BJ (cell line): ENCODE data around the gene FNDC4. TPM values are rescaled to one million over a fixed set of nuclear protein-coding genes. Genes with fewer than 3 reads are reported as not detected.

Experiments
- CTCF ChIA-PET: fragments of 350-600 bp; formaldehyde crosslinking; extraction: SDS; loops from one replicate; lab custom pipeline; 2021; ENCODE audit warnings: antibody characterized with exemption, inconsistent platforms; lab: Yijun Ruan, JAX
- POLR2A ChIA-PET: fragments of 300-600 bp; sonication (Branson Sonifier 250); formaldehyde crosslinking; extraction: SDS; loops from one replicate; lab custom pipeline; 2021; ENCODE audit warnings: antibody characterized with exemption; lab: Charles Lee
- DNase-seq: peaks from one replicate; pipeline ENCODE4 v3.0.0-alpha.2; 2011; ENCODE audit warnings: low read depth
- H3K27me3 ChIP-seq: 2 replicates; pipeline ENCODE4 v1.6.0; 2011; ENCODE audit warnings: low read length; ENCODE audit not compliant: control insufficient read depth, insufficient read depth
- H3K36me3 ChIP-seq: 2 replicates; pipeline ENCODE4 v1.5.1; 2011; ENCODE audit warnings: low read length; ENCODE audit not compliant: control insufficient read depth, insufficient read depth
- H3K4me3 ChIP-seq: 2 replicates; pipeline ENCODE4 v1.5.1; 2011; ENCODE audit warnings: low read depth, mild to moderate bottlenecking, control low read depth, low read length
- polyA plus RNA-seq: library from polyadenylated mRNA; depleted of rRNA; stranded (reverse); fragments of >200 nt; gene quantifications from 2 replicates; pipeline ENCODE4 v1.2.3, GENCODE V29; 2011
- TF ChIP-seq, protein P1 (sequence below): IDR thresholded peaks from 2 replicates; pipeline ENCODE4 v1.5.1; 2011; ENCODE audit warnings: low read depth, mild to moderate bottlenecking, control low read depth, inconsistent platforms, low read length, moderate library complexity; ENCODE audit not compliant: insufficient read depth

Gene FNDC4
- polyA plus RNA-seq, 1 experiment: 8.9 TPM

DNA sequence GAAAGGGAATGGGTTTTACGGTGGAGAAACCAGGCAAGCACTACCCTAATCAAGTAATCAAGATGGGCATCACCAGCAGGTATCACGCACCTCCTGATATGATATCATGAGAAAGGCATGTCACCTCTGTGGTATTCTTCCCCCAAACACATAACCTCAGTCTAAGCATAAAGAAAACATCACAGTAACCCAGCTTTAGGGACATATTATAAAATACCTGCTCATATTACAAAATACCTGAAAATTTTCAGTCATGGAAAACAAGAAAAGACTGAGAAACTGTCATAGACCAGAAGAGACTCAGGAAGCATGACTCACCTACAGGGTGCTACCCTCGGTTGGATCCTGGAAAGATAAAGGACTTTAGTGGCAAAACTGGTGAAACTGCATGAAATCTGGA lies 32.2 kb upstream of the FNDC4 start:
- TF ChIP-seq, protein P1, sequence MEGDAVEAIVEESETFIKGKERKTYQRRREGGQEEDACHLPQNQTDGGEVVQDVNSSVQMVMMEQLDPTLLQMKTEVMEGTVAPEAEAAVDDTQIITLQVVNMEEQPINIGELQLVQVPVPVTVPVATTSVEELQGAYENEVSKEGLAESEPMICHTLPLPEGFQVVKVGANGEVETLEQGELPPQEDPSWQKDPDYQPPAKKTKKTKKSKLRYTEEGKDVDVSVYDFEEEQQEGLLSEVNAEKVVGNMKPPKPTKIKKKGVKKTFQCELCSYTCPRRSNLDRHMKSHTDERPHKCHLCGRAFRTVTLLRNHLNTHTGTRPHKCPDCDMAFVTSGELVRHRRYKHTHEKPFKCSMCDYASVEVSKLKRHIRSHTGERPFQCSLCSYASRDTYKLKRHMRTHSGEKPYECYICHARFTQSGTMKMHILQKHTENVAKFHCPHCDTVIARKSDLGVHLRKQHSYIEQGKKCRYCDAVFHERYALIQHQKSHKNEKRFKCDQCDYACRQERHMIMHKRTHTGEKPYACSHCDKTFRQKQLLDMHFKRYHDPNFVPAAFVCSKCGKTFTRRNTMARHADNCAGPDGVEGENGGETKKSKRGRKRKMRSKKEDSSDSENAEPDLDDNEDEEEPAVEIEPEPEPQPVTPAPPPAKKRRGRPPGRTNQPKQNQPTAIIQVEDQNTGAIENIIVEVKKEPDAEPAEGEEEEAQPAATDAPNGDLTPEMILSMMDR: no peak
- peaks cover 5% of the 10 kb centered on the region for H3K27me3 ChIP-seq
- DNase-seq: no peak
- CTCF ChIA-PET: interaction anchor here (0.6 to 1.0 kb wide), 2 partner anchors 9 to 19 kb away, joined by 3 read pairs; no protein-coding TSS in a partner anchor
- no peaks in the 10 kb centered on the region for H3K36me3 ChIP-seq
- H3K4me3 ChIP-seq: no peak overlapping the region
- POLR2A ChIA-PET: no interaction called here

DNA sequence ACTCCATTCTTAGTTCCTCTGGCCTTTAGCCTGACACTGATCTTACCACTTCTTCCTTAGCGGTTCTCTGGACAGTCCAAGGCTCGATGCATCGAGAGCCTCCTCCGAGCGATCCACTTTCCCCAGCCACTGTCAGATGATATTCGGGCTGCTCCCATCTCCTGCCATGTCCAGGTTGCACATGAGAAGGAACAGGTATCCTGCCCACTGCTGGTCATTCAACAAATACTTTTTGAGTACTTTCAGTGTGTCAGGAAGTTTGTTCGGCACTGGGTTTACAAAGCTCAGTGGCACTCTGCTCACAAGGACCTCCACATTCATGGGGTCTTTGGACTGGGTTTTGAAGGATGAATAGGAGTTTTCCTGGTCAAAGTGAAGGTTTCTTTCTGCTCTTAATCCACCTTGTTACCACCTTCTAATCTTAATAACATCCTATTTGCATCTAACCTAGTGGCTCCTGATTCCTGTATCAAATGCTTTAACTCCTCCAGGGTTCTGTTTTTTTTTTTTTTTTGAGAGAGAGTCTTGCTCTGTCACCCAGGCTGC lies 27.5 kb upstream of the FNDC4 start:
- Histone ChIP-seq H3K4me3 (no peak overlapping the region), H3K36me3 (no peaks in the 10 kb centered on the region), H3K27me3 (peaks cover 4% of the 10 kb centered on the region)
- ChIA-PET CTCF (interaction anchor here (1.0 kb wide), 1 partner anchor 10 kb away, joined by 4 read pairs; no protein-coding TSS in a partner anchor), POLR2A (no interaction called here)
- no peak for DNase-seq
- TF ChIP-seq, protein P1: no peak

DNA sequence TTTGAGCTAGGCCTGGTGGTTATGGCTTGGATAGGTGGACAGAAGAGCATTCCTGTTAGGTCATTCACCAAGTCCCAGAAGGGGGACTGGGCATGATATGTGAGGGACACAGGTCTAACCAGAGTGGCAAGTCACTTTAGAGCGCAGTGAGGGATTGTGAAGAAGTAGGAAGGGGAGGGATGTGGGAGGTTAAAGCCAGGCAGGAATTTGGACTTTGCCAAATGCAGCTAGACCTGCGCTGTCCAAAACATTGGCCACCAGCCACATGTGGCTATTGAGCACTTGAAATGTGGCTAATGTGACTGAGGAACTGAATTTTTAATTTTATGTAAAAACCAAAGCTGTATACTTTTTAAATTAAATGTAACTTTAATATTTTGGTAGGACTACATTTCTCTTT lies 25.3 kb upstream of the FNDC4 start:
- CTCF ChIA-PET: no interaction called here
- POLR2A ChIA-PET: no interaction called here
- Histone ChIP-seq H3K36me3 (no peaks in the 10 kb centered on the region), H3K4me3 (no peak overlapping the region), H3K27me3 (peaks cover 2% of the 10 kb centered on the region)
- no peak for DNase-seq
- TF ChIP-seq, protein P1: no peak

DNA sequence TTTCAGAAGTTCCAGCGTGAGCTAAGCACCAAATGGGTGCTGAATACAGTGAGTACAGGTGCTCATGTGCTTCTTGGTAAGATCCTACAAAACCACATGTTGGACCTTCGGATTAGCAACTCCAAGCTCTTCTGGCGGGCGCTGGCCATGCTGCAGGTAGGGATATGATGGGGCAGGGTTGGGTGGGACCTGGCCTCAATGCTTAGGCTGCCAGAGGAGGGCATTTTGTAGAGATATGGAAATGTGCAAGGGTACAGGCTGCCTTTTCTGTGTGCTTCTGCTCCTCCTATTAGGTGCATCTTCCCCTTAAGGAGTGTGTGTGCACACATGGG lies 23.7 kb upstream of the FNDC4 start:
- no peak for DNase-seq
- ChIA-PET CTCF (interaction anchor here (0.6 to 1.2 kb wide), 2 partner anchors 15 to 43 kb away, joined by 3 read pairs; no protein-coding TSS in a partner anchor), POLR2A (no interaction called here)
- Histone ChIP-seq H3K27me3 (peaks cover 2% of the 10 kb centered on the region), H3K36me3 (no peaks in the 10 kb centered on the region), H3K4me3 (no peak overlapping the region)
- TF ChIP-seq, protein P1: no peak

DNA sequence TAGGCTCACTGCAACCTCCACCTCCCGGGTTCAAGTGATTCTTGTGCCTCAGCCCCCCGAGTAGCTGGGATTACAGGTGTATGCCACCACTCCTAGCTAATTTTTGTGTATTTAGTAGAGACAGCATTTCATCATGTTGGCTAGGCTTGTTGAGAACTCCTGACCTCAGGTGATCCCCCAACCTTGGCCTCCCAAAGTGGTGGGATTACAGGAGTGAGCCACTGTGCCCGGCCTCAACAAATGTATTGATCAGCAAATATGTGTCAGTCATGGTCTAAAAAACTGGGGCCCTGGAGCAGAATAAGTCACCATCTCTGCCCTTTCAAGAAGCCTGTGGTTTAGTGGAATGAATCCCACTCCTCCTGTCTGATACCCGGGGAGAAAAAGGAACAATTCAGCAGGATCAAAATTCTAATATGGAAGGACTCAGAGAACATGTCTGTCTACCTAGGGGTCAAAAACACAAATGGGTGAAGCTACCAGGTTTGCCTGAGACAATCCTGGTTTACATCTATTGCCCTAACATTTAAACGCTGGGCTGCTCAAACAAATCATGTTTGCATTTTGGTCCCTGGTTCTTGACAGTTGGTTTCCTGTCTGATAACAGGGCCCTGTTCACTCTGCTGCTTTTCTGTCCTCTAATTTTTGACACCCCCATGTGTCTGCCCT lies 23.2 kb upstream of the FNDC4 start:
- H3K36me3 ChIP-seq: no peaks in the 10 kb centered on the region
- H3K4me3 ChIP-seq: no peak overlapping the region
- DNase-seq: no peak
- TF ChIP-seq, protein P1: no peak
- POLR2A ChIA-PET: no interaction called here
- H3K27me3 ChIP-seq: no peaks in the 10 kb centered on the region; the same call in none of the 2 replicates
- CTCF ChIA-PET: interaction anchor here (0.6 to 1.2 kb wide), 3 partner anchors 15 to 44 kb away, joined by 3 read pairs; no protein-coding TSS in a partner anchor
